Bone marrow (tissue), 2 donors: ENCODE data around the gene GNAO1.

ENCODE experiments used
- DNase-seq, 2 donors: peaks; one replicate each; lab custom pipeline; 2025; lab: John Stamatoyannopoulos, UW

Gene GNAO1

GRCh38 chr16:56294579-56294978 lies 103.3 kb downstream of the GNAO1 start:
- DNase-seq: no peak

- no peak for DNase-seq
Observed at GRCh38 chr16:56295059-56295665, 103.9 kb downstream of the GNAO1 start.

DNA sequence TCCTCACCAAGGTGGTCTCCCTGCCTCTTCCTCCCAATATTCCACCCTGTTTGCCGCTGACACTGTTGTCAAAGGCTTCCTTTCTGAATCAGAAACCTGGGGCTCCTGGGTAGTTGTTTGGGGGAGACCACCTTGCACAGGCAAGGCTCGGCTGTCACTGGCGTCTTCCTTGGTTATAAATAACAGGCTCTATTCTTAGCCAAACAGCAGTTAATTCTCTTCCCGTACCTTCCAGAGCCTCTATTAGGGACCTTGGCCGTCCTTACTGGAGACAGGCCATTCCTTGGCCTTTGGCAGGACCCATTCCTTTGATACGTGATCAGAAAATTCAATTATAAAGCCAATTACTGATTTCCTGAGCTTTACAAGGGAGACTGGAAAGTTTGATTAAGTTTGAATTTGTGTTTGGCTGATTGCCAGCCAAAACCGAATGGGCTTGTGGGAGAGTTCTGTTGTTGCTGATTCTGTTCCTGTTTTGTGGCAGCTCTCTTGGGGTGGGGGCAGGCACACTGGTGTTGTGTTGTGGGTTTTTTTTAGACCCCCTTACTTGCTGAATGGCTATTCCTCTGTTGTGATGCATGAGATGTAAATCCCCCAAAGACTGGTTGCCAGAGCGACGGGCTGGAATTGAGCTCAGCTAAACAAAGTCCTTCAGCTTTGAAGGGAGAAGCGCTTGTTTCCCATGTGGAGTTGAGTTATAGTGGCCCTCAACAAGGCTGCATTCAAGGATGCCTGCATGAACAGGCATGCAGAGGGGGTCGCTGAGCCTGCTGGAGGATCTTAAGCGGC lies 104.6 kb downstream of the GNAO1 start:
- no peak for DNase-seq

DNA sequence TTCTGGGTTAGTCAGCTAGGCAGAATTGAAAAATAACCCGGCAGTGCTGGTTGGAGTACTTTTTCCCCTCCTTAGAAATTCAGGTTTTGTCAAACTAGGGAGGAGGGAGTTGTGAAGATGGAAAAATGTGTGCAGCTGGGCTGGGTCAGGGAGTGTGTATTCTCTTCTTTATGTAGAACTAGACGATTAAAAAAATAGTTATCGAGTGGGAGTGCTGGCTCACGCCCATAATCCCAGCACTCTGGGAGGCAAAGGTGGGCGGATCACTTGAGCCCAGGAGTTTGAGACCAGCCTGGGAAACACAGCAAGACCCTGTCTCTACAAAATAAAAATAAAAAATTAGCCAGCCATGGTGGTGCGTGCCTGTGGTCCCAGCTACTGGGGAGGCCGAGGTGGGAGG lies 106.4 kb downstream of the GNAO1 start:
- no peak for DNase-seq

GRCh38 chr16:56298116-56298515 lies 106.8 kb downstream of the GNAO1 start:
- peak in 1 of 2 donors; percentile 76 for DNase-seq

GRCh38 chr16:56298948-56299596 lies 107.8 kb downstream of the GNAO1 start:
- peak in 1 of 2 donors; percentile 53 for DNase-seq

DNA sequence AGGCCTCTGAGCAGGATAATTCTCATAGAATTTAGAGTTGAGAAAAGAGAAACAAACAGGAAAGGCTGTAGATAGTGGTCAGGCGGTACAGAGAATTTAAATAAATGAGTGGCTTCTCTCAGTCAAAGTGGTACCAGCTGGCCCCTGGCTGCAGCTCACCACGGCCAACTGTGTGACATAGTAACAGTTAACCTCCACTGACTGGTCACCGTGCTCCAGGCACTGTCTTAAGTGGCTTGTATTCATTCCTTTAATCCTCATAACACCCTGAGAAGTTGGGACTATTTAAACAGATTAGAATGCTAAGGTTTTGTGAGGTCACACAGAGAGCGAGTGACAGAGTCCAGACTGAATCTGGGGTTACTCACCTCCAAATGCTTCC lies 108.9 kb downstream of the GNAO1 start:
- DNase-seq: no peak

DNA sequence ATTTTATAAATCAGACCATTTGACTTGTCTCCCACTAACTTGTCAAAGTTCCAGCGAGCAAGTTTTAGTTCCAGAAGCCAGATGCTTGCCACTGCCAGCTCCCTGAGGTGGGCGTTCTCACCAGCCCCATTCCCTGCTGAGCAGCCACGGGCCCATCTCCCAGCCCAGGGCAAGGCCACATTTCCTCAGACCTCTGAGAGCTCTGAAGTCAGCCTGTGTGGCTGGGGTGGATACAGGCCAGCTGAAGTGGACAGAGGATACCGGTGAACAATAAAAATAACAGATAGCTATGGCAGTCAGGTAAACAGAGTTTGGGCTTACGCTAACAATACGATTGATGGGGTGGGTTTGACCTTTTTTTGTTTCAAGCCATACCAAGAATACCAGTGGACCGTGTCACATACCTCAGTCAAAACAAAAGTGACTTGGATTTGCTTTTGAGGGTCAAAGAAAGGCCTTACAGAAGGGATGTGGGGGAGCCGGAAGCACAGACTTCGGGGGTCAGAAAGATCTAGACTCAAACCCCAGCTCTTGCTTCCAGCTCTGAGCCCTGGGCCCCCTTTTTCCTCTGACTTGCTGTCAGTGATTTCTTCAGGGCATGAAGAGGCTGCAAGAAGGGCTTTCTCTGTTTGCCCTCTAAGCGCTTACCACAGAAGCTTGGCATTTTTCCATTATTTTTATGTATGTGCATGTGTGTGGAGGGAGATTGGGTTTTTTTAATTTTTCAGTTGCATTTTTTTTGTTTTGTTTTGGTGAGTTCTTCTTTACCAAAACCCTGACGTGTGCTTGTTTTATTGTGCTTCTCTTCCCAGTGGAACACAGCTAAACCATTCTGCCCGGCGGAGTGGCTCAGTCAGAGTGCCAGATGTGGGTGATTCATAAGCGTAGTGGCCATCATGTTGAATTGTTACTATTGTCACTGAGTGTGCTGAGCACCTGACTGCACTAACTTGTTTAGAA lies 109.9 kb downstream of the GNAO1 start:
- DNase-seq: peak in 1 of 2 donors; percentile 39

- no peak for DNase-seq
Observed at GRCh38 chr16:56302506-56302905, 111.2 kb downstream of the GNAO1 start.

DNA sequence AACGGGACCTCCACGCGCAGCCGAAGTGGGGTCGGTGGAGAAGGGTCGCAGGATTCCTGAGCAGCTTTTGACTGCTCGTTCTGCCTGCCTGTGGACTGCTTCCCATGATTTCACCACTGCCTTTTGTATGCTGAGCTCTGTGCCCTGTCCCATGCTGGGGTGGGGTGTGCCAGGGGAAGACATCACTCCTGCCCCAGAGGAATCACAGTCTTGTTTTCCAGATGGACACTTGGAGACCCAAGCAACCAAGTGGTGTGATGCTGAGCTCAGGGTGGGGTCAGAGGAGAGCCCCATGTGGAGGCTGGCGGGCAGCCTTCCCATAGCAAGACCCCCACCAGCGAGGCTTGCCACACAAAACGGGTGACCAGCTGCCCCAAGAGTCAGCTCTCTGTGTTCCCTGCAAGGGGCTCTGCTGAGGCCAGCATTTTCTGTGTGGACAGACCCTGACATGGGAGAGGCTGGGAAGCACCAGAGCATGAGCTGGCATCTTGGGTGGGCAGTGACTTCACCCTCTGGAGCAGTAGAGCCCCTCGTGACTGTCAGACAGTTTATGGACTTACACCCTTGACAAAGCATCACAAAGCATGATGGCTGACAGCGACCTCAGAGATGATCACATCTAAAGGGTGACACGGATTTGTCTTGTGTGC lies 111.9 kb downstream of the GNAO1 start:
- no peak for DNase-seq

GRCh38 chr16:56303880-56304279 lies 112.6 kb downstream of the GNAO1 start:
- DNase-seq: no peak

DNA sequence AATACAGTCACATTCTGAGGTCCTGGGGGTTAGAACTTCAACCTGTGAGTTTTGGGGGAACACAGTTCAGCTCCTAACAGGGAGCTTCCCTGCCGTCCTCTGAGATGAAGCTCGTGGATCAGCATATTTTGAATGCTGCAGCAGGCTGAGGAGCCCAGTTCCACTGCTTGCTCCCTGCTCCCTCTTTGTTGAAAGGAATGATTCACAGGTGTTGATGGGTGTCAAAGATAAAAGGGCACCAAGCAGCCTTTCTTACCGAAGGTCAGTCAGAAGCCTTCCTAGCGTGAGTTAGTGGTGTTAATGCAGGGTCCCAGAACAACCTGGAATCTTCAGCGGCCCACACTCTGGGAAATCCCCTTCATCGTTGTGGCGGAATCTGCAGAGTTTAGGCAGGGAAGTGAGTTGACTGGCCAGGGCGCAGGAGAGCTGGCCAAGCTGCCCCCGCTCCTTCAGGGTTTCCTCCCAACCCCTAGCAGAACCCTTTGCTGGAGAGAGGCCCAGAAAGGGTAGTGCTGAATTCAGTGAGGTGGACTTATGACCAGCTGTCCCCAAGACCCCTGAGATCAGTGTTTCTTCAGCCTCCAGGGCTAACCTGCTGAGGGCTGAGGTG lies 114.8 kb downstream of the GNAO1 start:
- no peak for DNase-seq

DNA sequence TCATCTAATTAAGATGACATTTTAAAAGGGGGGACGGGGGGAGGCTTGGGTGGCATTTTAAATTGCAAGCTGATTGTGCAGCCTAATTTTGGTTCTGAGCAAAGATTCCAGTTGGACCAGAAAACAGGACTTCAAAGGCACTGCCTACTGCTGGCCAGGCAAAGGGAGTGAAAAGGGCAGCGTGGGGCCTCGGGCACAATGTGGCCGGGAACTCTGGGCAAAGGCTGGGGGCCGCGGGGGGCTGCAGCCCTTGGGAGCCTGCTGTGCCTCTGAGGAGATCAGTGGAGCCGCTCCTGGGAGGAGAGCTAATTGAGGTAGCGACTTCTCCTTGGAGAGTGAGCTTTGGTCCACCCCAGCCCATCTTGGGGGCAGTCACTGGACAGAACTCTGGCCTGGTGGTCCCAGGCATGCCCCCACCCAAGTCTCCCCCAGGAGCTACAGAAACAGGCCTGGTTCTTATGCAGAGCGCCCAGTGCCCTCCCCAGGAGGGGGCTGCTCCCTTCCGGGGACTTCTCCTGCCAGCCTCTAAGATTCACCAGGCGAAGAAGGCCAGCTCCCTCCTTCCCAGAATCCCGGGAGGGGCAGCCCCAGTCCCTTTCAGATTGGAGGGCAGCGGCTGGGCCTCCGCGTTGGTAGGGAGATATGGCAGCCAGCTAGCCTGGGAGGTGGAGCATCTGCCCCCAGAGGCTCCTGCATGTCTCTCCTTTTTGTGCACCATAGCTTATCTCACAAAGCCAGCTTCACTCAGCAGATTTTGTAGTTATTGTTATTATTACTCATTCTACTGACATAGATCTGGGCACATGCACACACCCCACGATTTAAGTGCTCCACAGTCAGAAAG lies 115.6 kb downstream of the GNAO1 start:
- DNase-seq: no peak

GRCh38 chr16:56307534-56307873 lies 116.2 kb downstream of the GNAO1 start:
- DNase-seq: no peak

- DNase-seq: no peak
Observed at GRCh38 chr16:56309008-56309407, 117.7 kb downstream of the GNAO1 start.

DNA sequence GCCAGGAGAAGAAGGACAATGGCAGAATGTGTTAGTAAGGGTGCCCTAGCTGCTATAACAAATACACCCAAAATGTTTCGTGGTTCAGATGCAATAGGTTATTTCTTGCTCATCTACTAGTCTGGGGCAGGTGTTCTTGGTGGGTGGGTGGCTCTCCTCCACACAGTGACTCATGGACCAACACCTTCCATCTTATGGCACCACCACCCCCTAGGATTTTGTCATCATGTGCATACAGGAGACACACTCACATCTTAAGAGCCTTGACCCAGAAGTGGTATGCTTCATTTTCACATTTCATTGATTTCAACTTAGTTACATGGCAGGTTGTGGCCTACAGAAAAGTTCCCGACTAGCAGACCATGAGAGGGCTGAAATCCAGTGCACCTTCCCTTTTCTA lies 119.4 kb downstream of the GNAO1 start:
- no peak for DNase-seq

- no peak for DNase-seq
Observed at GRCh38 chr16:56311208-56312027, 120.1 kb downstream of the GNAO1 start.

DNA sequence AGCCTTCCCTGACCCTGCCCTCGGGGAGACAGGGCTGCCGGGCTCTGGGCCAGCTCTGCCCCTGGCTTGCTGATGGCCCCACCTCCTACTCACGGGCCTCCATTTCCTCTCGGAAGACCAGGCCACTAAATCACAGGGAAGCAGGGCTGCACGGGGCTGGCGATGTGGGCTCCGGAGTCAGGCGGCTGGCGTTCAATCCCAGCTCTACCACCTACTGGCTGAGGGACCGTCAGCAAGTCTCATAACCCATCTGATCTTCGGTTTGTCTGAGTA lies 120.7 kb downstream of the GNAO1 start:
- no peak for DNase-seq

- no peak for DNase-seq
Observed at GRCh38 chr16:56312556-56312955, 121.3 kb downstream of the GNAO1 start.
